ENCODE measurements around the gene CHD2.

- no peak for TF ChIP-seq CTCF (IDR thresholded peaks at IDR 0.05)
- no peak for TF ChIP-seq POLR2A (IDR thresholded peaks at IDR 0.05)
- no peak for TF ChIP-seq POLR2AphosphoS5 (IDR thresholded peaks at IDR 0.05)
Observed at GRCh38 chr15:93028111-93028631, 128.0 kb downstream of the CHD2 start.
